Glomerular visceral epithelial cell (primary cell): Measurements from ENCODE around the gene TMCO5A.

Experiments used
- DNase-seq: peaks from one replicate; pipeline ENCODE4 v3.0.0-alpha.2; 2016; ENCODE audit errors: extremely low spot score

TMCO5A gene

GRCh38 chr15:37973856-37974255, 39.4 kb downstream of the TMCO5A start:
- DNase-seq = no peak

- no peak for DNase-seq
Measured at GRCh38 chr15:37978231-37978630, 43.8 kb downstream of the TMCO5A start.

- no peak for DNase-seq
Measured at GRCh38 chr15:37979671-37980409, 45.4 kb downstream of the TMCO5A start.

- no peak for DNase-seq
Measured at GRCh38 chr15:37981201-37981600, 46.8 kb downstream of the TMCO5A start.

DNA sequence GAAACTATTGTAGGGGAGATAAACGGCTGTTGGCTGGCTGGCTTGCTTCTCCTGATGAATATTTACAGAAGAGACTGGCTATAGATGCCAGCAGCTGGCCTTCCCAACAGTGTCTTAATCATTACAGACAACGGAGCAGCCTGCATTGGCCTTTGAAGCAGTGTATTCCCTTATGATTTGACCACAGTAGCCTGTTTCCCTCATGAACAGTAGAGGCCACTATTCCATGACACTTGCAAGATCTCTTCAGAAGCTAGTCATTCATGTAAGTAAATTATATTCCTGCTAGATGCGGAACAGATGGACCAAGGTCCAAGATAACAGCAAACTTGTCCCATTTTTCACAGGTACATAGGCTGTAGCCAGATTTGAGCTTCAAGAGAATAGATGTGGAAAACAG, 47.3 kb downstream of the TMCO5A start:
- peak; percentile 31 for DNase-seq

GRCh38 chr15:37984368-37984767, 49.9 kb downstream of the TMCO5A start:
- no peak for DNase-seq

DNA sequence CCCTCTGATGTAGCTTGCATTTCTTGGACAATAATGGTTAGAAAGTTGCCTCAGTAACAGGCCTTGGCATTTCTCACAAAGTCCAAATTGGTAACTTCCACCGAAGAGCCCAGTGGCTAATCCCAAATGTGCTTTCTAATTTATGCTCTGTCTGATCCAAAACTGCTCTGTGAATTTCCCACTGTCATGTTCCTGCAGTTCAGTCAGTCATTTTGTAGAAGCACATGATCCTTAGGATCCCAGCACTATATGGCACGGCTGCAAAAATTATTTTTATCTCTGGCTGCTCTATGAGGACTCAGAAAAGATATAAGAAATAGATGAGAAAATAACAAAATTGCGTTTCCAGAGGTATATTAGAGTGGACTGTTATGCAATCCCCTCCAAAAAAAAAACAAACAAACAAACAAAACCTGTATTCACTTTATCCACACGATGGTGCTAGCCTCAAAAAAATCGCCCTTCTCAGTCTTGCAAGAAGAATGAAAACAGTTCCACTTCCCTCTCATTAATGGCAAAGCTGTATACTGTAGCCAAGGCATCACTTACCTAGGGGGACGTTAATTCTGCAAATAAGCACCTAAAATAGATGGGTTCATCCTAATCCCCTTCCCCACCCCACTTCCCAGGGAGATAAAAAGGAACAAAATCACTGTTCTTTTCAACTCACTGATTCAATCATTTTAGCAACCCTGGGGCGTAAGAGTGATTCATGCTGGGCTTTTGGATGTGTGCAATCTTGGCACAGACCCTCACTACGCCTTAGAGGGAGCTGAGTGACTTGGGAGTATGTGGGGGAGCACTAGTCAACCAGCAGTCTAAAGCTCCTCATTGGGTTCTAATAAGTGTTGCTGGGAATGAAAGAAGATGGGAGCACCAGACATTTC, 61.3 kb downstream of the TMCO5A start:
- DNase-seq = peak; percentile 45
